Lung (tissue), 12 donors: Measurements from ENCODE around the gene NCAPG2. TPM values are rescaled to one million over a fixed set of nuclear protein-coding genes. Genes with fewer than 3 reads are reported as not detected.

ENCODE experiments used
- ATAC-seq: fragments of 200-7000 bp; cut with Tn5 transposase; one replicate; pipeline ENCODE4 v1.9.1; 2020; ENCODE audit warnings: moderate number of reproducible peaks; ENCODE audit not compliant: insufficient read depth, low FRiP score
- DNase-seq, 3 donors: peaks; one replicate each; pipeline ENCODE4 v3.0.0-alpha.2; 2013 to 2017
- H3K27ac ChIP-seq, 2 donors: one replicate each; pipeline ENCODE4 v1.5.1; 2013; ENCODE audit warnings: mild to moderate bottlenecking in 2 of 2, moderate library complexity in 2 of 2, control low read depth in 1 of 2, inconsistent platforms in 1 of 2, low read depth in 1 of 2, low read length in 1 of 2
- H3K27me3 ChIP-seq, 3 donors: one replicate each; pipeline ENCODE4 v1.5.1; 2013; ENCODE audit warnings: low read length in 2 of 3; ENCODE audit not compliant: control insufficient read depth in 3 of 3, insufficient read depth in 3 of 3
- H3K36me3 ChIP-seq, 4 donors: one replicate each; pipeline ENCODE4 v1.5.1; 2013; ENCODE audit warnings: low read length in 4 of 4, mild to moderate bottlenecking in 1 of 4, moderate library complexity in 1 of 4; ENCODE audit not compliant: control insufficient read depth in 4 of 4, insufficient read depth in 4 of 4
- H3K4me1 ChIP-seq, 5 donors: one replicate each; pipeline ENCODE4 v1.5.1; 2013; ENCODE audit warnings: low read length in 5 of 5, mild to moderate bottlenecking in 2 of 5, moderate library complexity in 1 of 5; ENCODE audit not compliant: control insufficient read depth in 5 of 5, insufficient read depth in 5 of 5
- H3K4me3 ChIP-seq: one replicate; pipeline ENCODE4 v1.5.1; 2013; ENCODE audit warnings: mild to moderate bottlenecking, control low read depth, moderate library complexity
- H3K9ac ChIP-seq, 2 donors: one replicate each; pipeline ENCODE4 v1.5.1; 2013; ENCODE audit warnings: low read length in 2 of 2, control low read depth in 1 of 2; ENCODE audit not compliant: insufficient read depth in 1 of 2
- H3K9me3 ChIP-seq, 4 donors: one replicate each; pipeline ENCODE4 v1.5.1; 2013; ENCODE audit warnings: low read length in 3 of 4, mild to moderate bottlenecking in 1 of 4, moderate library complexity in 1 of 4; ENCODE audit not compliant: control insufficient read depth in 4 of 4, insufficient read depth in 3 of 4
- WGBS, 2 donors: extraction: QIAGEN DNeasy Blood & Tissue Kit; methylation state at CpG; one replicate each; pipeline ENCODE4 v1.1.7; 2013; 5-methylcytosine and 5-hydroxymethylcytosine counted together
- polyA plus RNA-seq, 2 donors: library from polyadenylated mRNA; stranded (reverse); fragments of 200-250 nt; gene quantifications; one replicate each; pipeline ENCODE4 v1.2.1, GENCODE V29; 2013
- total RNA-seq, 2 donors: library from RNA; depleted of rRNA in 1 of 2; stranded (reverse); fragments of >200 nt in 1 of 2; gene quantifications; one replicate each; pipeline ENCODE4 v1.2.1, GENCODE V29; 2014 to 2021
- TF ChIP-seq, protein P1 (sequence below): IDR thresholded peaks from 2 replicates; pipeline ENCODE4 v1.5.1; 2012; ENCODE audit warnings: mild to moderate bottlenecking; ENCODE audit errors: control extremely low read depth, extremely low read depth
- donor health status: control.
- donor health status: control.
- donor health status: Bipolar disorder and iron deficiency.
- donor health status: healthy.
- donor health status: DM: yes; HTN: yes; CAD: no.

NCAPG2 gene
- total and polyA plus RNA-seq, 4 donors: 2.1 to 13.5 (median 6.9) TPM

DNA sequence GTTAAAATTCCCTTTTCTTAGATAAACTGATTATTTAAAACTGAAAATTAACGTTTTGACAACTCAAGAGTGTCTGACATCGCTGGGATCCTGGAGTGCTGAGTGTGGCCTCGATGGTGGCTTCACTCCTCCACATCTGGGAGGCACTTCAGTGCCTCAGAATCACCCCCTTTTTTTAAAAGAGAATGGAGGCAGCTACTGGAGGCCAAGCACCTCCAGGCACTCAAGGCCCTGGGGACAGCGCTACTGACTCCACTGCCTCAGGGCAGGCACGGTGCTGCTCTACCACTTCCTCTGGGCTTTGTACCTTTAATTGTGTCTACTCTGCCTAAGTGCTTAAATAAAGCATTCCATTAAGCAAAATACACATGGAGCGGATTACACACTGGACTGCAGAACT lies 27.2 kb upstream of the NCAPG2 start:
- Histone ChIP-seq H3K27ac (no peak overlapping the region), H3K4me3 (no peak overlapping the region), H3K36me3 (peaks cover 3 to 22% (median 11%) of the 10 kb centered on the region in 4 donors), H3K27me3 (no peaks in the 10 kb centered on the region), H3K9me3 (no peaks in the 10 kb centered on the region), H3K9ac (no peak overlapping the region), H3K4me1 (peaks cover 0 to 3% (median 0%) of the 10 kb centered on the region in 5 donors)
- ATAC-seq (no peak), DNase-seq (peak in 1 of 3 donors; percentile 5)
- 92 to 94% methylated on average over 6 of the region's 6 CpGs for WGBS, 2 donors
- TF ChIP-seq, protein P1, sequence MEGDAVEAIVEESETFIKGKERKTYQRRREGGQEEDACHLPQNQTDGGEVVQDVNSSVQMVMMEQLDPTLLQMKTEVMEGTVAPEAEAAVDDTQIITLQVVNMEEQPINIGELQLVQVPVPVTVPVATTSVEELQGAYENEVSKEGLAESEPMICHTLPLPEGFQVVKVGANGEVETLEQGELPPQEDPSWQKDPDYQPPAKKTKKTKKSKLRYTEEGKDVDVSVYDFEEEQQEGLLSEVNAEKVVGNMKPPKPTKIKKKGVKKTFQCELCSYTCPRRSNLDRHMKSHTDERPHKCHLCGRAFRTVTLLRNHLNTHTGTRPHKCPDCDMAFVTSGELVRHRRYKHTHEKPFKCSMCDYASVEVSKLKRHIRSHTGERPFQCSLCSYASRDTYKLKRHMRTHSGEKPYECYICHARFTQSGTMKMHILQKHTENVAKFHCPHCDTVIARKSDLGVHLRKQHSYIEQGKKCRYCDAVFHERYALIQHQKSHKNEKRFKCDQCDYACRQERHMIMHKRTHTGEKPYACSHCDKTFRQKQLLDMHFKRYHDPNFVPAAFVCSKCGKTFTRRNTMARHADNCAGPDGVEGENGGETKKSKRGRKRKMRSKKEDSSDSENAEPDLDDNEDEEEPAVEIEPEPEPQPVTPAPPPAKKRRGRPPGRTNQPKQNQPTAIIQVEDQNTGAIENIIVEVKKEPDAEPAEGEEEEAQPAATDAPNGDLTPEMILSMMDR: no peak

DNA sequence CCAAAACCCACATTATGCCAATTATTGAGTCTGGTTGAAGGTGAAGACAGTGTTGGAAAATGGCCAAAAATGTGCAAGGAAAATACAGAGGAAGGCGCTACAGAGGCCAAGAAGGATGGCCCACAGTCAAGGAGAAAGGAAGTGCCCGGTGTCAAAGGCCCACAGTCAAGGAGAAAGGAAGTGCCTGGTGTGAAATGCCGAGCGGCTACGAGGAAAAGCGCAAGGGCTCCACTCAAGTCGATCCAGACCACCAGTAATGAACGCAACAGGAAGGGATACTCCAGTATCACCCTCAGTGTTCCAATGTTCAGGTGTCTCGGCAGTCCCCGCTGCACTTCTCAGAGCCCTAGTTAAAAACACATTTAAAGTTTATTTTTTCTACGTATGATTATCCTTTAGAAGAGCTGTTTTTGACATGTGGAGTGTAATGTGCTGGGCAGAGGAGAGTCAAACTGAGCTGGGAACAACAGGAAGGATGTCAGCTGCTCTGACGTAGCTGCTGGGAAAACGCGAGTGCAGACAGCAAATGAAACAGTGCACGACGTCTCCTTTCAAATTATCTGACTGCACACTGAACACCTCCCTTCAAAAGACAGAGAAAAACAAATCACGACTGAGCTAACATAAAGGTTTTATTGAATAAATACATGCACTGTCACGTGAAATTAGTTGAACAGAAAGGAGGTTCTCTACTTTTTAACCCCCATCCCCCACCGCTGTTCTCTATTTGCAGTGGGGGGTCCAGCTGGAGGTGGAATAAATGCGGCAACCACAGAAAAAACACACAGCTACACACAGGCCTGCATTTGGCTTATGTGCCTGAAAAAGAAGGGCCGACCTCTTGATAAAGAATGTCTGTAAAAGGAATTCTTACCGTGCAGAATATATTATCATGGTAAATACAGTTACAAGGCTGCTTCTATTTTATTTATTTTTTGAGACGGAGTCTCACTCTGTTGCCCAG lies 26.1 kb upstream of the NCAPG2 start:
- H3K9me3 ChIP-seq: no peaks in the 10 kb centered on the region
- peaks cover 0 to 3% (median 0%) of the 10 kb centered on the region in 5 donors for H3K4me1 ChIP-seq
- H3K4me3 ChIP-seq: no peak overlapping the region
- H3K9ac ChIP-seq: no peak overlapping the region
- ATAC-seq (no peak), DNase-seq (peak; percentile 66 to 70 (median 66))
- peaks cover 3 to 19% (median 10%) of the 10 kb centered on the region in 4 donors for H3K36me3 ChIP-seq
- H3K27ac ChIP-seq: peak overlapping the region in 1 of 2 donors; percentile 40
- TF ChIP-seq, protein P1: no peak
- H3K27me3 ChIP-seq: no peaks in the 10 kb centered on the region
- 60 to 67% methylated on average over 23 of the region's 23 CpGs for WGBS, 2 donors

- ATAC-seq: no peak
- Histone ChIP-seq H3K9ac (no peak overlapping the region), H3K27me3 (no peaks in the 10 kb centered on the region), H3K4me1 (peaks cover 0 to 3% (median 0%) of the 10 kb centered on the region in 5 donors), H3K36me3 (peaks cover 3 to 17% (median 10%) of the 10 kb centered on the region in 4 donors), H3K27ac (no peak overlapping the region), H3K4me3 (no peak overlapping the region), H3K9me3 (no peaks in the 10 kb centered on the region)
- DNase-seq: no peak
- WGBS, 2 donors: 92 to 94% methylated on average over 7 of the region's 7 CpGs
- TF ChIP-seq, protein P1: no peak
Observed at GRCh38 chr7:158729646-158730382, 25.2 kb upstream of the NCAPG2 start.
